Occipital lobe (tissue), 2 donors: ENCODE data around the gene TEX29. TPM values are rescaled to one million over a fixed set of nuclear protein-coding genes. Genes with fewer than 3 reads are reported as not detected.

Source experiments
- DNase-seq: peaks from one replicate; lab custom pipeline; 2025; lab: John Stamatoyannopoulos, UW
- total RNA-seq: library from RNA; depleted of rRNA; stranded (reverse); fragments of >200 nt; gene quantifications from one replicate; pipeline ENCODE4 v1.2.3, GENCODE V29; 2014

Gene TEX29
- total RNA-seq, 1 donor from 2014 or later: not detected

DNA sequence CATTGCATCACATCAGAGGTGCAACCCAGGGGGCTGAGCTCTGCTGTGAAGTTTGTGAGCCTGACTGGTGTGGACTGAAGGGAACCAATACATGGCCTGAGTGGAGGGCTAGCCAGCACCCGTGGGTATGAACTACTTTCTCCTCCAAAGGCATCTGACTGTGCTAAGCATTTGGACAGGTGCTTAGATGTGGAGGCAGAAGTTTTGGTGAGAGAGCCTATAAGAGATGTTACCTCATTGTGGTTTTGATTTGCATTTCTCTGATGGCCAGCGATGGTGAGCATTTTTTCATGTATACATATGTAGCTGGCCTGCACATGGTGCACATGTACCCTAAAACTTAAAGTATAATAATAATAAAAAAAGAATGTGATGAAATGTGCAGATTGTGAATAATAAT lies 46.9 kb downstream of the TEX29 start:
- no peak for DNase-seq

DNA sequence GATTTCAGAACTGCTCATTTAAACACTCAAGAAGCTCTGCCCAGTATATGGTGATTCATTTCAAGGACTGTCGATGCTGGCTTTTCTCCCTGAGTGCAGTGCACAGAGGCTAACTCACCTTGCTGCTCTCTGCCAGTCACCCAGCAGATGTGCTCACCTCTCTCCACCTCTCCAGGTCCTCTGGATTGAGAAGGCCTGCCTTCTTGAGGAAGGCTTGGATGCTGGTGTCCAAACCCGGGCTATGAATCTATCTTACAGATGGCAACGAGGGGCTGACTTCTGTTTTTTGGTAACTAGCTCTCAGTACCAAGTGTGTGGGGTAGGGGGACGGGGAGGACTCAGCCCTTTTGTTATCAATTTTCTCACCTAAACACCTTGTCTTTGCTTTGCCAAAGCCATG lies 47.6 kb downstream of the TEX29 start:
- no peak for DNase-seq

DNA sequence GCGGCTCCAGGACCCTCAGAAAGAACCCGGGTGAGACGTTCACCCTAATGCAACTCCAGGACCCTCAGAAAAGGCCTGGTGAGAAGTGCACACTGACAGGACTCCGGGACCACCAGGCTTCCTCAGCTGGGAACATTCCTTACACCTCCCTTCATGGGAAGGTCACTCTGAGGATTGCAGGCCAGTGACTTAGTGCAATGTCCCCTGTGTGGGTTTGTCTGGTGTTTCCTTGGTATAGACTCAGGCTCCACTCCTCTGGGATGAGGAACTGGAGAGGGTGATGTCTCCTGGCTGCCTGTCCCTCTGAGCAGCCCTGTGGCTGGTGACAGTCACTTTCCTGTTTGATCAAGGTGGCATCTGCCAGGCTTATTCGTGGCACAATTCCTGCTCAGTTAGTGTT lies 49.7 kb downstream of the TEX29 start:
- DNase-seq: no peak

DNA sequence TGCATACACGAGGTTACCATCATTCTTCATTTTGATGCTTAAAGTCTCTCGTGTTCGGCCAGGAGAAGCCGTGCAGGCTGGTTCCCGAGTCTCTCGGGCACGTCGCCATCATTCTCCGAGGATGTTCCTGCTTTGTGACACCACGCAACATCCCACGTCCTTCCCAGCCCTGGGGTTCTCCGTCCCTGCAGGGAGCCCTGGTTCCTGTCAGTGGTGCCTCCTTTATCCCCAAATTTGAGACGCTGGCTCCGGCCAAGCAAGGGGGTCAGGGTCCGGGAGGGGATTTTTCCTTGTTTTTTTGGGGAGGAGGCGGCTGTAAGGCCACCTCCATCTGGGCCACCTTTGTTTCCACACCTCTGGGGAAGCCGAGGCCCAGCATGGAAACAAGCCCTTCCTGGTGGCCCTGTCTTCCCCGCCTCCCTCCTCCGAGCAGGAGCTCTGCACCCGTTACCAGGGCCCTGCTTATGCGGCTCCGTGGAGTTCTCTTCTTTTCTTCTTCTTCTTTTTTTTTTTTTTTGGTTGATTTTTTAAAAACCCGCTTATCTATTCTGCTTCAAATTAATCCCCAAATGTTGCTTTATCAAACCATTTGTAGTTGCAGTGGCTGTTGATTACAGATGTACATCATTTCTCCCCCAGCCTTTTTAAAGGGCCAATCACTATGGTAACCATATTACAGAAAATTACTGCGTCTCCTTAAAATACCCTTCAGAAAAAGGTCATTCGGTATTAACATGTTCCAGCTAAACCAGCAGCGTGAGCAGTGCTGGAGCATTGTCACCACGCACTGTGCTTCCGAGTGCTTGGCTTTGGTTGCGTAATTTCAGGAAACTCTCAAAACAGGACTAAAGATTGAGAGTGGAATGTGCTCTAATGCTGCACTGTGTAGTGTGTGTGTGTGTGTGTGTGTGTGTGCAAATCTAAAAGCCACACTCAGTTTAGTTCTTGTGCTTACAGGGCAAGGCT lies 50.4 kb downstream of the TEX29 start:
- DNase-seq: no peak

DNA sequence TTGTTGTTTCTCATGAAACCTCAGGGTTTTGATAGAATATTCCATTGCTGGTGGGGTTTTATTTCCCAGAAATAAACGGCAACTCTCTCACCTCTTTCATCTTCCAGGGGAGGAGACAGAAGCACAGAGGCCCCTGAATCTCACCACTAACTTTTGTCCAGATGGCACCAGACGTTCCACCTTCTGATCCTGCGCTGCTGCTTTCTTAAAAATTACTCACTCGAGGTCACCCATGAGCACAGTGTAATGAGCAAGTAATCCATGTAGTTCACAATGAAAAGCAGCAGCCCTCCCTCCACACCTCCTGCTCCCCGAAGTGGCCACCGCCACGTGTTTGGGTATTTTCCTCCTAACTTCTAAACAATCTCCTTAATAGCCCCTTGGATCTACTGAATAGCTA lies 51.3 kb downstream of the TEX29 start:
- no peak for DNase-seq

DNA sequence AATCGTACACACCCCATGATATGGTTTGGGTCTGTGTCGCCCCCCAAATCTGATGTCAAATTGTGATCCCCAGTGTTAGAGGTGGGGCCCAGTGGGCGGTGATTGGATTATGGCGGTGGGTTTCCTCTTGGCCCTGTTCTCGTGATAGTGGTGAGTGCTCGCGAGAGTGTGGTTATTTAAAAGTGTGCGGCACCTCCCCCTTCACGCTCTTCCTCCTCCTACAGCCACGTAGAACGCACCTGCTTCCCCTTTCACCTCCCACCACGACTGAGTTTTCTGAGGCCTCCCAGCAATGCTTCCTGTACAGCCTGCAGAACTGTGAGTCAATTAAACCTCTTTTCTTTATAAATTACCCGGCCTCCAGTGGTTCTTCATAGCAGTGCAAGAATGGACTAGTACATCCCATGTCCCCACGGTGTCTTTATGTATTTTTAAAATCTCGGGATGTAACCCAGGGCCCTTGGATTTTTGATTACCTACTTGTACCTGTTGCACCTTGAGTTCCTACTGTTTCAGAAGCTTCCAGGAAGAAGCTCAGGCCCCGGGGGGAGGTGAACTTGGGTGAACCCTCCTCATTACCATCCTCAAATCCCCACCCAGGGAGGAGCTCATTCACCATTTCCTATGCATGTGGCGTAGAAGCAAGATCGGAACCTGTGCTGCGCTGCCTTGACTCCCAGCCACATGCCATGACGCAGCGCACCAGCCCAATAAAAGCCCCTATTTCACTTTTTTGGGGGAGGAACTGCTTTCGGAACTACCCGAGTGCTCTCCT lies 52.4 kb downstream of the TEX29 start:
- no peak for DNase-seq

DNA sequence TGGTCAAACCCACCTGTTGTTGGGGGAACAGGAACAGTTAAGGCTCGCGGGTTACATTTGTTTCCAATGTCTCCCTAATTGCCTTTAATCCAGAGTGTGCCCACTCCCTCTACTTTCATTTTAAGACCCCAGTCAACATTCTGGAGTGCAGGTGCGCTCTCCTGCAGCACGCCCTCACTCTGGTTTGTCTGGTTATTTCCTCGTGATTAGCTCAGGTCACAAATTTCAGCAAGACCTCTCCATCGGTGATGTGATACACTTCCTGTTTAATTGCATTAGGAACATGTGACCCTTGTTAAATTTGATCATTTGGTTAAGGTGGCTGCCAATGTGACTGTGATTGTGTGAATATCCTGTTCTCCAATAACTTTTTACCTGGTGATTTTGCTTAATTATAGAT lies 53.0 kb downstream of the TEX29 start:
- no peak for DNase-seq

DNA sequence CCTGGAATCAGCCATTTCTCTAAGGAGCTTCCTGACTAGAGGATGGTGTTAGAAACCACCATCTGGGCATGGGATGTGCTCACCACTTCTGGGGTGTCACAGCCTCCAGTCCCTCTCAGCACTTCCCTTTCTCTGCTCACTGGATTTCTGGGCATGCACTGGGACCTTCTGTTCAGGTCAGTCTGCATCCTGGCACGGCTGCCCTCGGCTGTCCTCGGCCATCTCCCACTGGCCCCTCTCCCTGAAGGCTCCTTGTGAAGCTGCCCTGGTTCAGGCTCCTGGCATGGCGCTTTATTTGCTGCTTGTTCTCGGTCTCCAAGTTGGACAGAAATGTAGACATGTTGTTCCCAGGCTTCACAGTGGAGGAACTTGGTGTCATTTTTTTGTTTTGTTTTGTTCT lies 60.0 kb downstream of the TEX29 start:
- no peak for DNase-seq

DNA sequence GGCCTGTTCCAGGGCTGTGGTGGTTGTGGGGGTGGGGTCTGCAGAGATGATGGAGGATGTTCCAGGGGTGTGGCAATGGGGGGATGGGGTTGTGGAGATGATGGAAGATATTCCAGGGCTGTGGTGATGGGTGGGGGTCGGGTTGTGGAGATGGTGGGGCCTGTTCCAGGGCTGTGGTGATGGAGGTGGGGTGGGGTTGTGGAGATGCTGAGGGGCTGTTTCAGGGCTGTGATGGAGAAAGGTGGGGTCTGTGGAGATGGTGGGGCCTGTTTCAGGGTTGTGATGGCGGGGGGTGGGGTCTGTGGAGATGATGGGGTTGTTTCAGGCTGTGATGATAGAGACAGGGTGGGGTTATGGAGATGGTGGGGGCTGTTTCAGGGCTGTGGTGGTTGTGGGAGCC lies 62.0 kb downstream of the TEX29 start:
- no peak for DNase-seq

DNA sequence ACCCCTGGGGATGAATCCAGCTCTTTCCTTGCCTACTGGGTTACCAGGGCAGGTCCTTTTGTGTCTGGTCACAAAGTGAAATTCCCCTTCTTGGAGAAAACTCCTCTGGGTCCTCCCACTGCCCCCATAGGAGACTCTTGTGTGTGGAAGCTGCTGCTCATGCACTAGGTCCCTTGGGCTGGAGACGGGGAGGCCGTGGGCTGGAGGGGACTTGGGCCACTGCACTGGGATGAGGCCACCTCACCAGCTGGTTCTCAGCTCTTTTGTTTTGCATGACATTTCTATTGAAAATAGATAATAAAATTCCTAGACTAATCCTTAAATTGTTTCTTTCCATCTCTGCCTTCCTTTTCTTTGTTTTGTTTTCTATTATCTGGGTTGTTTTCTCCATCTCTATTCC lies 62.4 kb downstream of the TEX29 start:
- no peak for DNase-seq

DNA sequence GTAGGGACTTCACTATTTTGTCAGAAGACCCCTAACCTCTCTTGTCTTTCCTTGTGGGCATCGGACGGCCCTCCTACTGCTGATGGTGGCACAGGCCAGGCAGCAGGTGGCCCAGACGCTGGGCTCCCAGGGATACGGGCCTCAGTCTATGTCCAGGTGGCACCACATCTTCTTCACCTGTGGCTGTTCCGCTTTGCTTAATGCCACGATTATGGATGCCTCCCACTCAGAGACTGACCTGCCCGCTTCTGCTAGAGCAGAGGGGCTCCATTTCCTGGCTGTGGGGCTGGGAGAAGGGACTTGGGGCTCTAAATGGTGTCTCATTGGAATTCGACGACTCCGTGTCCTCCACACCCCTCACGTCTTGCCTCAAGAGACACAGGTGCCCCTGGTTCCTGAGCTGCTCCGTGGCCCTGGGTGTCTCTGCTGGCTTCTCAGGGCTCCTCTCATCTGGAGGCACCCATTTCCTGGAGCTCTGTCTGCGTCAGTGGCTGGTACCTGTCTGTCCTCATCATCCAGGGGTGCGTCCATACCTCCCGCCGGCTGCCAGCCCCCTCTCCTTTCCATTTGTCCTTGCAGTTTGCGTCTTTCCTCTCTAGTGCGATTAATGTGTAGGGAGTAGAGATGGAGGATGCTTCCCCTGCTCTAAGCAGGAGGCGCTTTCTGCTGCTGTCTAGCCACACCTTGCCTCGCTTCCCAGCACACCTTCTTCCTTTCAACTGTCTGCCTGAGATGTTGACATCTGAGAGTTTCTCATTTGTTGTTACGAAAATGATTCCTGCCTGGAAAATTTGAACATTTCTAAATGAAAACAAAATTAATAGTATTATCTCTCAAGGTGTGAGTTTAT lies 63.4 kb downstream of the TEX29 start:
- DNase-seq: no peak

DNA sequence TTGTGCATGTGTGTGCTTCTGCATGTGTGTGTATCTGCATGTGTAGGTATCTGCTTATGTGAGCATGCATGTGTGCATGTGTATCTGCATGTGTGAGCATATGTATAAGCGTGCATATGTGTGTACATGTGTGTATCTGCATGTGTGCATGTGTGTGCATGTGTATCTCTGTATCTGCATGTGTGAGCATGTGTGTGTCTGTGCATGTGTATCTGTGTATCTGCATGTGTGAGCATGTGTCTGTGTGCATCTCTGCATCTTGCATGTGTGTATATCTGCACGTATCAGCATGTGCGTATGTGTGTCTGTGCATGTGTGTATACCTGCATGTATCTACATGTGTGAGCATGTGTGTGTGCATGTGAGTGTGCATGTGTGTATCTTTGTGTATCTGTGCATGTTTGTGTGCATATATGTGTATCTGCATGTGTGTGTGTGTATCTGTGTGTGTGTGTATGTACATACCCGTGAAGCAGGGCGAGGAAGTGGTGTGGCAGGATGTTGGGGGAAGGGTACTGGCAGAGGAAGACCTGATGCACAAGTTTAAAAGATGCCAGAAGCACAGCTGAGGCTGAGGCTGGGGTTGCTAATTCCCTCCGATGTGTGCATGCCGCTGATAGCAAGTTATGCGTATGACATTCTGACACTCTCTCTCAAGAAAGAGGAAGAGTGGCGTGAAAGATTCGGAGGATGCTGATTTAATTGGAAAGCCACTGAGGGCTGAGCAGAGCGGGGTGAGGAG lies 64.2 kb downstream of the TEX29 start:
- no peak for DNase-seq

DNA sequence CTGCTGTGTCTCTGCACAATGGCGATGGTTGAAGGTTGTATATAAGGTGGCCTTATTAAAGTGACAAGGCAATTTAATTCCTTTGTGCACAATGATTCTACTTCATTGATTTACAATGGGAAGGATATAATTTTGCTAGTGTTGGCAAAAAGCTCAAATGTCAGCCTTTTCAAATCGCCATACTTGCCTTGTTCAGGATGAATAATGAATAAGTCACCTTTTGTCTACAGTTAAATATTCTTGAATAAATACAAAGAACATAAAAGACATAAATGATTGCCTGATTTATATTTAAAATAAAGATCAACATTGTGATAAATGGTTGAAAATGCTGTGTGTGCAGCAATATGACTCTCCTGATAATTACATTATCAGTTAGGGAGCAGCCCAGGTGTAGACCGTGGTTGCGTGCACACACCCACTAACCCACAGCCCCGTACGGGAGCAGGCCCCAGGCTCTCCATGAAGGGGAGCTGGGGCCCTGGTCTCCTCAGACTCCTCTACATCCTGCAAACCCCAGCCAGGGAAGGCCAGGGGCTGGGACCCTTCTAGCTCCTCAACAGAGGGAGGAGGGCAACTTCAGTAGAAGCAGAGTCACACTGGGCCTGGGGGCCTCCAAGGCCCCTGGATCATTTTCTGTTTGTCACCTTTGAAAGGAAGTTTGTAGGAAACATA lies 64.9 kb downstream of the TEX29 start:
- DNase-seq: no peak

DNA sequence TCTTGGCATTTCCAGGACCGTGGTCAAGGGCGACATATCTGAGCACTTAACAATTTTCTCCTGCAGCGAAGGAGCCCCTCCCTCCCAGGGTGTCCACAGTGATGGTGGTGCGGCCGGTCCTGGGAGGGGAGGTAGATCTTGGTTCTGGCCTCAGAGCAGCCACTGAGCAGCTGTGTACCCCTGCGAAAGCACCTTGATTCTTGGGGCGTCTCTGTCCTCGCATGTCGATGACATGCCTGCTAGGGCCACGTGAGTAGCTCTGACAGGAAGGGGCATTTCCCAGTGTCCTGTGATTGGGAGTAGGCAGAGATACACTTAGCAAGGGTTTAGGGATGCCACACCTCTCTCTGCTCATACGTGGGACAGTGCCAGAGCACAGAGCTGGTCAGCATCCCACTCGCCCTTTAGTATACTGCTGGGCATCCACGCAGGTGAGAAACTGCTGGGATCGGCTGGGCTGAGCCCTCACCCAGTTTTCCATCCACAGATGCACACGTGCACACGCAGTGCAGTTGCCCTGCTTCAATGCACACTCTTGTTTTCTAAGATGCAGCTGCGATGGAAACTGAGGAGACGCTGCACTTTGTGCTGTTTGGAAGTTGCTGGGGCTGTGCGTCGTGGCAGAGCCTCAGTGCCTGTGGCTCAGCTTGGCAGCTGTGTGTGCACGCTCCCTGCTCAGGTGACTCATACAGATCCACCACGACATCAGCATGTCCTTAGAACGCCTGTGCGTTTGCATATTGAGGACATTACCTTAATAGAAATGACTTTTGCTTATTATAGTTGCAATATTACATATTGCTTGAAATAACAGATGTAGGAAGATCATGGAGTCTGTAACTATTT lies 66.8 kb downstream of the TEX29 start:
- no peak for DNase-seq

DNA sequence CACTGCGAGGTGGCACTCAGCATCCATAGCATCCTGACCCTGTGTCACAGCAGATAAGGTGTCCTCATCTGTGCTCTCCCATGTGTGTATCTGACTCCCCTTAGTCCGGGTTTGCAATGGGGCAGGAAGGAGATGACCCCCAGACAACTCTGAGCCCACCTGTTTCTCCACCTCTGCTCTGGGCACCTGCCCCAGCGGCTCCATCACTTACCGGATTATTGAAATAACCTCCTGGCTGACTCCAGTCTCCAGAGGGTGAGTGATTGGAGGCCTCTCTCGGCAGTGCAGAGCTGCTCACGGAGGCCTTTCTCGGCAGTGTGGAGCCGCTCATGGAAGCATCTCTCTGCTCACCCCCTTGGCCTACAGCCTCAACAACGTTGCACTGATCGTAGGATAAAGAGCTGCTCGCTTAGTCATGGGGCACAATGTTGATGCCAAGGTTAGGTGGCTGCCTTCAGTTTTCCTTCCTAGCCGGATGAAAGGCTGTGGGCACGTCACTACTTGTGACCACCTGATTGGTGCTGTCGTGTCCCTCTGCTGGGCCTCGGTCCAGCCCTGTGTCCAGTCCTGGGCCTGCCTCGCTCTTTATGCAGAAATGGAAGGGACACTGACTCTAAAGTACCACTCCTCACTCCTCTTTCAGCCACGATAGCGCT lies 67.6 kb downstream of the TEX29 start:
- DNase-seq: no peak

DNA sequence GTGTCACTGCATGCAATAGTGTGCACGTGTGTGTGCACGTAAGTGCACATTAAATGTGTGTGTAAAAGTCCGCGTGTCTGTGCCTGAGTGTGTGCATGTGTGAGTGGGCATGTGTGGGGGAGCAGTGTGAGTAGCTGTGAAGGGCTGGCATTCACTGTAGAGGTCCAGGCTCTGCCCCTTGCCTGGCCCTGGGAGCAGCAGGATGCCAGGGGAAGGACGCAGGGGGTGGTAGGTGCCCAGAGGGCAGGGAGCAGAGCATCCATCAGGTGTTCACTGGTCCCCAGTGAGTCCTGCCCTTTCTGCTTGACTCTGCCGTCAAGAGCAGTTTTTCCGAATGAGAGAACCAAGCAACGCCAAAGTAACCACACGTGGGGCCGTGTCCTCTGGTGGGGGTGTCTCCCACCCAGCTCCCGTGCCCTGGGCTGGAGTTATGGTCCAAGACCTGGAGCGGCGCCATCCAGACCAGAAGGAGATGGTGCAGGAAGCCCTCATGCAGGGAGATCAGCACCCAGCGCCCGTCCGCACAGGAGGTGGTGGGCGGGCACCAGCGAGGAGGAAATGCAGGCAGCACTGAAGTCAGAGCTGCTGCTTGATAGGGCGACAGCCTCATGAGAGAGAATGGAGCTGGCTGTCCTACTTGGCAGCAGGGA lies 68.5 kb downstream of the TEX29 start:
- peak; percentile 29 for DNase-seq

DNA sequence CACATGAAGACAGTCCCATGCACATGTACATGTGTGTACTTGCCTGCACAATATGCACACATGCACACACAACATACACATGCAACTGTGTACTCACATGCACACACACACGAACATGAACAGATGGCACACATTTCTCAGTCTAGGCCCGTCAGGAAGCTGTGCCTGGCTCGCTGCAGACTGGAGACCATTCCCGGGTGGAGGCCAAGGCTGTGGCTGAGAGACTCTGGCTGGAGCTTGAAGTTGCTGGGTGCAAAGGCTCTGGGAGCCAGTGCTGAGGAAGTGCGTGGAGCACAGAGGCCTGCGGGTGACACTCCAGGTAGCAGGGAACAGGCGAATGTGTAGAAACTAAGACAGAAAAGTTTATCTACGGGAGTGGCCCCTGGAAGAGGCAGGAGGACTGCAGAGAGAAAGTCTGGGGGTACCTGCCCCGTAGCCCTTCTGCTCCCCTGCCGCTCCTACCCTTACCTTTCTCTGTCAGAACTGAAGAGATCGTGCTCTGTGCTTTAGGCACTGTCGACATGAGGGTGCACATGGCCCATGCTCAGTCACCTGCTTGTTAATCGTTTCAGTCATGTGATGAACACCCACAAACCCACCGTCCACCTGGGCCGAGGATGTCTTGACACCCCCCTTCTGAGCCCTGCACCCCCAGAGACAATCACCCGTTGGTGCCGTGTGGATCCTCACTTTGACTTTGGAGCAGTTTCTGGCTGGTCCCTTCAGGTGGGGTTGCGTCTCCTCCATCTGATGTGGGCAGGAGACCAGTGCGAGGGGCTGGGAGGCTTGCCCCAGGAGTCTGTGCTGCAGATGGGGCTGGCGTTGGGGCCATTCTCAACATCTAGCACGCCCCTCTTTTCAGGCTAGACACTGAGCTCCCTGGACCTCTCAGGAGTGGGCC lies 69.4 kb downstream of the TEX29 start:
- no peak for DNase-seq
